Suppressor macrophage treated with lipopolysaccharide for 4 hours (primary cell): ENCODE results near the gene KRTAP10-9.
"Not testable (repeated sequence)": the region's sequence is repeated elsewhere in the genome, so short reads cannot be mapped to it uniquely, and the experiment has no call there.

Experiments used
- DNase-seq: peaks from one replicate; pipeline ENCODE4 v3.0.0-alpha.2; 2020

KRTAP10-9 gene

GRCh38 chr21:44615911-44616590 lies 10.8 kb upstream of the KRTAP10-9 start:
- DNase-seq: no peak

GRCh38 chr21:44616591-44616926 lies 10.3 kb upstream of the KRTAP10-9 start:
- no peak for DNase-seq

- DNase-seq: no peak
Observed at GRCh38 chr21:44617071-44617501, 9.8 kb upstream of the KRTAP10-9 start.

- peak; percentile 8 for DNase-seq
Observed at GRCh38 chr21:44618504-44618903, 8.4 kb upstream of the KRTAP10-9 start.

GRCh38 chr21:44618909-44619308 lies 8.0 kb upstream of the KRTAP10-9 start:
- no peak for DNase-seq

- no peak for DNase-seq
Observed at GRCh38 chr21:44619886-44620285, 7.0 kb upstream of the KRTAP10-9 start.

- no peak for DNase-seq
Observed at GRCh38 chr21:44623575-44623974, 3.3 kb upstream of the KRTAP10-9 start.

- DNase-seq: no peak
Observed at GRCh38 chr21:44625756-44626155, 1.1 kb upstream of the KRTAP10-9 start.

GRCh38 chr21:44626262-44626661 lies 631 bp upstream of the KRTAP10-9 start:
- no peak for DNase-seq

GRCh38 chr21:44627181-44627822 lies 409 bp downstream of the KRTAP10-9 start:
- DNase-seq: not testable (repeated sequence)

GRCh38 chr21:44627831-44628233 lies 939 bp downstream of the KRTAP10-9 start:
- not testable (repeated sequence) for DNase-seq

GRCh38 chr21:44628707-44629391 lies 2.0 kb downstream of the KRTAP10-9 start:
- no peak for DNase-seq

- no peak for DNase-seq
Observed at GRCh38 chr21:44630440-44630839, 3.5 kb downstream of the KRTAP10-9 start.

- no peak for DNase-seq
Observed at GRCh38 chr21:44632067-44632466, 5.2 kb downstream of the KRTAP10-9 start.

- no peak for DNase-seq
Observed at GRCh38 chr21:44636209-44637017, 9.5 kb downstream of the KRTAP10-9 start.

GRCh38 chr21:44637018-44637850 lies 10.3 kb downstream of the KRTAP10-9 start, which contains the start of gene KRTAP10-10:
Gene KRTAP10-10 (plus strand): TSS chr21:44637356. CDS start chr21:44637418, 62 bp downstream.
- no peak for DNase-seq

- DNase-seq: not testable (repeated sequence)
Observed at GRCh38 chr21:44637851-44638348, 11.0 kb downstream of the KRTAP10-9 start.

- DNase-seq: not testable (repeated sequence)
Observed at GRCh38 chr21:44638506-44639330, 11.8 kb downstream of the KRTAP10-9 start.

GRCh38 chr21:44639331-44639655 lies 12.4 kb downstream of the KRTAP10-9 start:
- no peak for DNase-seq

GRCh38 chr21:44640761-44641160 lies 13.9 kb downstream of the KRTAP10-9 start:
- no peak for DNase-seq

GRCh38 chr21:44643741-44644310 lies 16.9 kb downstream of the KRTAP10-9 start:
- no peak for DNase-seq
